ENCODE data around the gene WAC. TPM values are rescaled to one million over a fixed set of nuclear protein-coding genes. Genes with fewer than 3 reads are reported as not detected.

WAC gene
- total and polyA plus RNA-seq, 10 of the 15 experiments (the other 5 are each of a cell fraction or from before 2014, with no cell fraction given): 26.5 to 131 (median 69.4) TPM

GRCh38 chr10:28555358-28555757 is 22.4 kb downstream of the WAC start (continued):
- TF ChIP-seq ATF7 (IDR thresholded peaks at IDR 0.05; ENCODE audit: low read depth): no peak
- TF ChIP-seq NR2F1 (conservative IDR thresholded peaks at IDR 0.05): no peak
- no peak for TF ChIP-seq MLLT1 (IDR thresholded peaks at IDR 0.05)
- no peak for TF ChIP-seq NFIC (IDR thresholded peaks at IDR 0.05; ENCODE audit: low read depth, low read length)
- TF ChIP-seq ZNF217 (IDR thresholded peaks at IDR 0.05): no peak
- TF ChIP-seq BRCA1 (IDR thresholded peaks at IDR 0.05; ENCODE audit: low read depth, low read length): no peak

- H3K4me1 ChIP-seq (ENCODE audit: control insufficient read depth, insufficient read depth, low read length): 0 out of 2 replicates have a peak, but pooled peaks cover 4% of the 10 kb centered on the region
- intact Hi-C loops (cut with micrococcal nuclease; ENCODE audit: unreplicated experiment): no loop called here
- peaks cover 3 to 41% of the 10 kb centered on the region in 2 experiments for H3K36me3 ChIP-seq (ENCODE audit: control insufficient read depth in 2 of 2, insufficient read depth in 2 of 2, low read length in 1 of 2)
- no peak for DNase-seq (ENCODE audit: low read depth, low spot score)
- ATAC-seq: no peak
- FAIRE-seq: no peak
- SMC1A ChIA-PET (ENCODE audit: uncharacterized antibody, unreplicated experiment): interaction anchor here (0.8 to 2.6 kb wide), 3 partner anchors 11 to 12 kb away, joined by 3 to 7 read pairs (median 3); no protein-coding TSS in a partner anchor
- WGBS (ENCODE audit: insufficient coverage, insufficient replicate concordance, low lambda C conversion rate, missing lambda C conversion rate): 89% methylated on average over 2 of the region's 2 CpGs
- H3K4me2 ChIP-seq (ENCODE audit: control insufficient read depth, insufficient read depth): no peak overlapping the region
- H3K27me3 ChIP-seq (replicated peaks in 1 of 2; ENCODE audit: control insufficient read depth in 2 of 2, insufficient read depth in 2 of 2, low read length in 1 of 2): no peaks in the 10 kb centered on the region
- POLR2A ChIA-PET: interaction anchor here (0.6 to 1.9 kb wide), 4 partner anchors 12 to 1170 kb away, joined by 3 to 8 read pairs (median 5); no protein-coding TSS in a partner anchor
- CTCF ChIA-PET: interaction anchor here (0.9 to 2.1 kb wide), 4 partner anchors 9 to 19 kb away, joined by 3 to 8 read pairs (median 4); no protein-coding TSS in a partner anchor
- no peak overlapping the region for H3K9ac ChIP-seq (ENCODE audit: control insufficient read depth, insufficient read depth, low read length)
- H2AFZ ChIP-seq (ENCODE audit: control insufficient read depth, low read depth, low read length): no peak overlapping the region
- H3K79me2 ChIP-seq (ENCODE audit: control insufficient read depth, insufficient read depth, low read length): peaks cover 83% of the 10 kb centered on the region
- RAD21 ChIA-PET (ENCODE audit: unreplicated experiment): no interaction called here
- no TSS peak for BruUV-seq (replicated peaks)
- no peaks in the 10 kb centered on the region for H4K20me1 ChIP-seq (ENCODE audit: control insufficient read depth, insufficient read depth)
- no peak overlapping the region for H3K4me3 ChIP-seq
- no peaks in the 10 kb centered on the region for H3K9me3 ChIP-seq (replicated peaks; ENCODE audit: control insufficient read depth, insufficient read depth, low read length)
- in situ Hi-C loops (cut with MboI): loop anchor here (25.0 kb wide), 1 partner anchor 1419 kb away; no protein-coding TSS in a partner anchor
- H3K27ac ChIP-seq (ENCODE audit: control insufficient read depth, insufficient read depth): no peak overlapping the region
- no peak for TF ChIP-seq PML (IDR thresholded peaks at IDR 0.05; ENCODE audit: low read length)
- no peak for TF ChIP-seq STAT3 (IDR thresholded peaks at IDR 0.05; ENCODE audit: low read depth, low read length)
- no peak for TF ChIP-seq TBL1XR1 (IDR thresholded peaks at IDR 0.05; ENCODE audit: low read depth, low read length)
- TF ChIP-seq POLR2AphosphoS5 (IDR thresholded peaks at IDR 0.05; ENCODE audit: low read length): no peak
- no peak for TF ChIP-seq BCLAF1 (IDR thresholded peaks at IDR 0.05)
- TF ChIP-seq ZBTB4 (CRISPR knock-in tag; IDR thresholded peaks at IDR 0.05): no peak
Measured at GRCh38 chr10:28556142-28556541, 23.2 kb downstream of the WAC start.
